Spleen (tissue), 7 donors: Measurements from ENCODE around the gene PRTN3.

Experiments used
- POLR2AphosphoS5 ChIP-seq, 3 donors: sonication (generic); formaldehyde crosslinking; IDR thresholded peaks; one replicate each; pipeline ENCODE4 v1.5.1; 2017; ENCODE audit warnings: antibody characterized with exemption in 3 of 3
- TF ChIP-seq, protein P1 (sequence below), 11 experiments: fragments of 200-600 bp in 7 of 11; fragments of 450-650 bp in 4 of 11; sonication (generic) in 4 of 11; IDR thresholded peaks in 8 of 11; conservative IDR thresholded peaks in 3 of 11; 1 replicate in 7 of 11; 2 replicates in 4 of 11; pipeline versions ENCODE4 v1.4.0 to v1.8.0; 2016 to 2021; ENCODE audit warnings: antibody characterized with exemption in 11 of 11, inconsistent platforms in 4 of 11, mild to moderate bottlenecking in 1 of 11
- donor health status: DM: no; HTN: no; CAD: no; lungs with moderate emphysema.
- donor health status: DM: no; HTN: no; CAD: no.
- donor health status: DM: no; HTN: no; CAD: no.

DNA sequence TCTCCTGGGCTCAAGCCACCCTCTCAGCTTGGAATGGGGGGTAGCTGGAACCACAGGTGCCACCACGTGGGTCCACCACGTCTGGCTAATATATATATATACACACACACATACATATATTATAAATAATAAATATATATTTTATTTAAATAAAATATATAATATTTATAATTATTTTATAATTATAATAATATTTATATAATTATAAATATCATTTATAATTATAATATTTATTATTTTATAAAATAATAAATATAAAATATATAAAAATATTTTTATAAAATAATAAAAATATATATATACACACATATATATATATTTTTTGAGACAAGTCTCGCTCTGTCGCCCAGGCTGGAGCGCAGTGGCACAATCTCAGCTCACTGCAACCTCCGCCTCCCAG is 13.8 kb downstream of the PRTN3 start:
- TF ChIP-seq, protein P1, sequence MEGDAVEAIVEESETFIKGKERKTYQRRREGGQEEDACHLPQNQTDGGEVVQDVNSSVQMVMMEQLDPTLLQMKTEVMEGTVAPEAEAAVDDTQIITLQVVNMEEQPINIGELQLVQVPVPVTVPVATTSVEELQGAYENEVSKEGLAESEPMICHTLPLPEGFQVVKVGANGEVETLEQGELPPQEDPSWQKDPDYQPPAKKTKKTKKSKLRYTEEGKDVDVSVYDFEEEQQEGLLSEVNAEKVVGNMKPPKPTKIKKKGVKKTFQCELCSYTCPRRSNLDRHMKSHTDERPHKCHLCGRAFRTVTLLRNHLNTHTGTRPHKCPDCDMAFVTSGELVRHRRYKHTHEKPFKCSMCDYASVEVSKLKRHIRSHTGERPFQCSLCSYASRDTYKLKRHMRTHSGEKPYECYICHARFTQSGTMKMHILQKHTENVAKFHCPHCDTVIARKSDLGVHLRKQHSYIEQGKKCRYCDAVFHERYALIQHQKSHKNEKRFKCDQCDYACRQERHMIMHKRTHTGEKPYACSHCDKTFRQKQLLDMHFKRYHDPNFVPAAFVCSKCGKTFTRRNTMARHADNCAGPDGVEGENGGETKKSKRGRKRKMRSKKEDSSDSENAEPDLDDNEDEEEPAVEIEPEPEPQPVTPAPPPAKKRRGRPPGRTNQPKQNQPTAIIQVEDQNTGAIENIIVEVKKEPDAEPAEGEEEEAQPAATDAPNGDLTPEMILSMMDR (IDR thresholded peaks at IDR 0.05 in 8 of 11, conservative IDR thresholded peaks at IDR 0.05 in 3 of 11): no peak
- no peak for TF ChIP-seq POLR2AphosphoS5 (IDR thresholded peaks at IDR 0.05)
